Ecto neural progenitor cell (in vitro differentiated cells): Measurements from ENCODE around the gene CUL7.

Experiments used
- DNase-seq: peaks from one replicate; pipeline ENCODE4 v3.0.0-alpha.2; 2018; ENCODE audit warnings: low spot score

CUL7 gene

DNA sequence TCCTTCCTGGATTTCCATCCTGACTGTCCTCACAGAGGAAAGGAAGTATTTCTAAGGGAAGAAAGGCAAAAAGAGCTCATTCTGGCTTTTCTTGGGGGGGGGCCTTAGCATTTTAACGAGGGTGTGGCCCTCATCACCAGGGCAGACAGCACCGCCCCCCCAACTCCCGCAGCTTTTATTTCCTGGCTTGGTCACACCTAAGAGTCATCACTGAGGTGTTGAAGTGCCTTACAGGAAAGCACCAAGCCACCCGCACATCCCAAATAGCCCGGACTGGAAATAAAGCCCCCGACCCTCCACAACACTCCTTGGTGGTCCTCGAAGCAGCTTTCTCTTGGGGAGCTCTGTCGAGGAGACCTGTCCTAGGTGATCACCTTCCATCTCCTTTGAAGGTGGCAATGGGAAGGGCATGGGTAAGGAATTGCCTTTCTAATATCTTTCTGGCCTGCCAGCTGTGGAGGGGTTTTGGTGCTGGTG lies 23.7 kb upstream of the CUL7 start:
- no peak for DNase-seq

DNA sequence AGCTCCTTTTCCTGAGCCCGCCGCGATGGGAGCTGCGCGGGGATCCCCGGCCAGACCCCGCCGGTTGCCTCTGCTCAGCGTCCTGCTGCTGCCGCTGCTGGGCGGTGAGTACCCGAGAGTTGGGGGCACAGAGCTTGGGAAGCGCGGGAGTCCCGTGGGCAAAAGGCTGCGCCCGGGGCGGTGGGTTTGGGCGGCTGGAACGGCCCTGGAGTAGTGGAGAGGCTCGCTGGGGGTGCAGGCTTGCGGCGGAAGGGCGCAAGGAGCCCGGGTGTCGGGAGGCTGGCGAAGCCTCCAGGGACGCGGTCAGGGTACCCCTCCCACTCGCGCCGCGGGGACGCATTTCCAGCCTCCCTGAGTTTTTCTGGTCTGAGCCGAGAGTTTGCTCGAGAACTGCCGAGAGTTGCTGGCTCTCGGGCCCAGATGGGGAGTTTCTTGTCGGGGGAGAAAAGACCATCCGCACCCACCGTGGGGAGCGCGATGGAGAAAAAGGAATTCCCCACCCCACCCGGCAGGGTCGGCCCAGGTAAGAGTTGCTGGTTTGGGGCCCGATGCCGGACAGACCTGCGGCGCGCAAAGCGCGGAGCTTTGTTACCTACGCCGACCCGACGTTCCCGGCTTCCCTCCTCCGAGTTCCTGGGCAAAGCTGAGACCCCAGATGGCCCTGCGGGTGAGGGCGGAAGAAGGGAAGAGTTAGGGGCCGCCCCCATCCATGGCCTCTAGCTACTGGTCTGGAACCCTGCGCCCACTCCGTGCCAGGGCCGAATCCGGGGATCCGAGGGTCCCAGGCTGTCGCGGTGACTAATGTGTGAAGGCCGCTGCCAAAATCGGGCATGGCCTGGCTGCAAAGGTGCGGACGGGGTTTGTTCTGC lies 23.0 kb upstream of the CUL7 start:
- DNase-seq = peak; percentile 75

DNA sequence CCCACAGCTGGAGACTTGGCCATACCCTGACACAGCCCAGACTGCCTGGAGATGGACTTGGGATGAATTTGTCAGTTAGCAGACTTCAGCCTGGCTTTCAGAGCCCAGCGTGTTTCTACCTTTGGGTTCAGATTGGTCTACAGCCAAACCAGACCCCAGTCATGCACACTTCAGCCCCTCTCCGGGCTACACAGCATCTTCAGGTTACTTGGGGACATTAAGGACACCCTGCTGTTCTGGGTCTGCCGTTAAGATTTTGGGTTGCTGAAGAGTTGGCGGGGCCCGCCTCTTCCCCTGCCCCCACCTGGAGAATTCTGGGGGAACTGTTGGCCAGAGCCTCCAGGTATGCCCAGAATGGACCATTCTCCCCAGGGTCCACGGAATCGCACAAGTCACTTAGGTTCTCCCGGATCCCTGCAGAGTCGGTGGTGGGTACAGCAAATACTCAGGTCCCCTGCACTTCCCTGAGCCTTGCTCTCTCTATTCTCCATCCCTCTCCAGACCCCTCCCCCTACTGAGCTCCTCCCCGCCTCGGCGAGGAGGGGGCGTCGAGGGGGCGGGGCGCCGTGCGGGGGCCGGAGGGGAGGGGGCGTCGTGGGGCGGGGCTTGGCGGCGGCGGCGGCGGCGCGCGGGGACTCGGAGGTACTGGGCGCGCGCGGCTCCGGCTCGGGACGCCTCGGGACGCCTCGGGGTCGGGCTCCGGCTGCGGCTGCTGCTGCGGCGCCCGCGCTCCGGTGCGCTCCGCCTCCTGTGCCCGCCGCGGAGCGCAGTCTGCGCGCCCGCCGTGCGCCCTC lies 22.2 kb upstream of the CUL7 start, which contains the start of gene PTK7:
TSS of gene PTK7 (plus strand) at position 645 of the 794 bp plus-strand sequence. CDS start 175 bp downstream, outside the sequence.
- peak; percentile 93 for DNase-seq

DNA sequence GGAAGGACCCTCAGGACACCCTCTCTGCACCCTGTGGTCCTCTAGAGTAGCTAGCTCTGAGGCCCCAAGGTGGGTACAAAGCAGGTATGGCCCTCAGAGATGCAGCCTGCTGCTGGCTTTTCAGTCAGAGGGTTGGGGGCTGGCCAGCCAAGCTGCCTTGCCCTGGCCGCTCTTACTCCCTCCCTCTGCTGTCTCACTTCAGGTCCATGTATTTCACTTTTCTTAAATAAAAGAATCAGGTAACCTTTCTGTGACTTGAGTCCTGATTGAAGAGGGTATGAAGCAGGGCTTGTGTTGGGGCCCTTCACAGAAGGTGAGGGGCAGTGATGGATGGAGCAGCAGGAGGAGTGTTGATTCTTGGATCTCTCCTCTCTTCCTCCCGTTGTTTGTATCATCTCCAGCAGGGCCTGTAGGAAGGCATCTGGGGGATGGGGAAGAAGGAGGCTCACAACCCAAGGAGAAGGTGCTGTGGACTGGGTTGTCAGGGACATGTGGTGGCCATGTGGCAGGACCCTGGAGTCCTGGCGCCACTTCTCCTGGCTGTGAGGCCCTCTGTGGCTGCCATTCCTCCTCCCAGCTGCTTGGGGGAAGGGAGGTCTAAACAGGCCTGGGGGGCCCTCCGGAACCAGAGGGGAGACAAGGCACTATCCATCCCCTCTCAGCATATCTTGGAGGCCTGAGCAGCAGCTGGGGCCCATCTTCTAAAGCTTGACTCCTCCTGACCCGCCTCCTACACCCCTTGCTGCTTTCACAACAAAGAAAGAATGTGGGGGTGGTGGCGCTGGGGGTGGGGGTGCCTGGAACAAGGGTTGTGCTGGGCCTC lies 21.4 kb upstream of the CUL7 start:
- no peak for DNase-seq

DNA sequence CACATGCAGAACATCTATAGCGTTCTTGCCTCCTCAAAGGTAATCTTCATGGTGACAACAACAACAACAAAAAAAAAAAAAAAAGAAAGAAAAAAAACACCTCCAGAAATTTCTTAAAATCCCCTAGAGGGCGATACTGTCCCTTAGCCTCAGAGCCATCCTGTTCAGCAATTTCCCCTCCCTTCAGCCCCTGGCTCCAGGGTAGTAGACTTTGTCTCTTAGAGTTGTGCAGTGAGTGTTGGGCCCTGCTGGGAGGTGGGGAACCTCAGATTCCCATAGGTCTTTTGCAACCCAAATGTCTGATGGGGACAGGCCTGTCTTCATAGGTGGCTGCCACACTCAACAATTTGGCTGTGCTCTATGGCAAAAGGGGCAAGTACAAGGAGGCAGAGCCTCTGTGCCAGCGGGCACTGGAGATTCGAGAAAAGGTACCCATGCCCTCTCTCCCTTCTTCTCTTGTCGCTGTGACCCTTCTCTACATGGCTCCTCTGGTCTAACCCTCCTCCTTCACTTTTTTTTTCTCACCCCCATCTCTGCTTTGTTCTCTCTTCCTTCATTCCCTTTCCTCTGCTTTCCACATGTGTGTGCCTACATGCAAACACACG lies 16.5 kb upstream of the CUL7 start:
- DNase-seq = no peak

DNA sequence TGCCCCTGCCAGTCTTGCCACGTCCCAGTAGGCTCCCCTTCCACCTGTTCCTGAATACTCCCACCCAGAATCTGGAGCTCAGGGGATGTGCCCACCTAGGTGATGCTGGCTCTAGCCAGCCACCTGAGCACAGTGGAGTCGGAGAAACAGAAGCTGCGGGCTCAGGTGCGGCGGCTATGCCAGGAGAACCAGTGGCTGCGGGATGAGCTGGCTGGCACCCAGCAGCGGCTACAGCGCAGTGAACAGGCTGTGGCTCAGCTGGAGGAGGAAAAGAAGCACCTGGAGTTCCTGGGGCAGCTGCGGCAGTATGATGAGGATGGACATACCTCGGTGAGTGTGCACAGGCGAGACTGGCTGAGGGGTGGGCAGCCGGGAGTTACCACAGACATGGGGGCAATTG lies 9.2 kb upstream of the CUL7 start:
- DNase-seq = no peak

DNA sequence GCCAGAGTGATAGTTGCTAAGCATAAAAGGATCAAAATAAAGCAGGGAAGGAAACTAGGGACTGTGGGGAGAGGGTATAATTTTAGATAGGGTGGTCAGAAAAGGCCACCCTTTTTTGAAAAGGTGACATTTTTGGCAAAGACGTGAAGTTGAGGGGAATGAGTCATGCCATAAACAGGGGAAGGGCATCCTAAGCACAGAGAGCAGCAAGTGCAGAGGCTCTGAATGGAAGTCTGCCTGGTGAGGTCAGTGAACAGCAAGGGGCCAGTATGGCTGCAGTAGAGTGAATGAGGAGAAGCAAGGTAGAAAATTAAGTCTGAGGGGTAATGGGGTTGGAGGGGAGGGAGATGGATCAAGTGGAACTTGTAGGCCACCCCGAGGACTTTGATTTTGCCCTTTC lies 8.2 kb upstream of the CUL7 start:
- no peak for DNase-seq

DNA sequence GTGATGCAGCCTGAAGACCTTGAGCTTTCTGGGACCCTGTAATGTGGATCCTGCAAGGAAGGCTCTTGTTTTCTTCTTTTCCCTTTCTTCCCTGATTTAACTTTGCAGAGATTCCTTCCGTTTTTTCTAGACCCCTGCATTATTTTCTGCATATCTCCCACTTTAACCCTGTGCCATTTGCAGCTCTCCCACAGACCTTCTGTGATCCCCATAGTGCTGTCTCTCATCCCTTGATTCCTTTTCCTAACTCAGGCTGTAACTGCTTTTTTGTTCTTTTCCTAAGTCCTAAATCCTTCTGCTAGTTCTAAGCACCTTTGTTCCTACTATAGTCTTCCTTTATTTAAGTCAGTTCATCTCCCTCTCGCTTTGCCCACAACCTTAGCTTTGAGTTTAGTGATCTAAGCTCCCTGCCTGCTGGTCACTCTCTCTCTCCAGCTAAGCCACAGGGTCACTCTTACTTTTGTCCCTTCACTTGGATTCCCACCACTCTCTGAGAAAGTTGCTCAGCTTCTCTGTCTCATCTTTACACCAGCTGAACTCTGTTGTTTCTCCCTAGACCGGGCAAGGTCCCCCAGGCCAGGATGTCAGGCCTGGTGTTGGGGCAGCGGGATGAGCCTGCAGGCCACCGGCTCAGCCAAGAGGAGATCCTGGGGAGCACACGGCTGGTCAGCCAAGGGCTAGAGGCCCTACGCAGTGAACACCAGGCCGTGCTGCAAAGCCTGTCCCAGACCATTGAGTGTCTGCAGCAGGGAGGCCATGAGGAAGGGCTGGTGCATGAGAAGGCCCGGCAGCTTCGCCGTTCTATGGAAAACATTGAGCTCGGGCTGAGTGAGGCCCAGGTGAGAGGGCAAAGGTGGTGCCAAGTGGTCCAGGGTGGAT lies 7.3 kb upstream of the CUL7 start:
- no peak for DNase-seq

DNA sequence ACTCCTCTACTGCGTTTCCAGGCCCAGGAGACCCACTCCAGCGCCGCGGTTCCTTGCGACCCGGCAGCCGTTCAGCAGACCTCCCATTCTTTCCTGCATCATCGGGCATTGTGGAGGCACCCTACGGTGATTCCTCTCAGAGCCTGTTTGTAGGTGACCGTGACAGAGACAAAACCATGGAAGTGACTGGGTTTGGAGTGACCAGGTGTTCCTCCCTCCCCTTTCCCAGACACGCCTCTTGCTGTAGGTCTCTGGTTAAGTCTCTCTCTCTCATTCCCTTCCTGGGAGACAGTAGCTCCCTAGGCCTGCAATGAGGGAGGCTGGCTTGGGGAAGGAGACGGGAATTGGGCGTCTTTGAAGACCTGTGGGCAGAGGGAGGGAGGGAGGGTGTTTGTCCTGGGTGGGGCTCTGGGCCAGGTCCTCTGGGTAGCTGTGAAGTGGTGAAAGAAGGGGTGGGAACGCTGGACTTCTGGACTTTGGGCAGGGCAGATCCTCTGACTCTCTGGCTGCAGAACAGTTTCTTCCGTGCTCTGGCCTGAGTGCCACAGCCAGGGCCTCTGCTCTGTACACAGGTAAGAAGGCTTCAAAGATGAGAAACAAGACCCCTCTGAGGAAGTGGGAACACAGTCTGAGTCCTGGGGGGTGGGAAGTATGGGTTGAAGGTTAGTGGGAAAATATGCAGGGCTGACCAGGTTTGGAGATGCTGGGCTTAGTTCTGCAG lies 6.5 kb upstream of the CUL7 start:
- no peak for DNase-seq

DNA sequence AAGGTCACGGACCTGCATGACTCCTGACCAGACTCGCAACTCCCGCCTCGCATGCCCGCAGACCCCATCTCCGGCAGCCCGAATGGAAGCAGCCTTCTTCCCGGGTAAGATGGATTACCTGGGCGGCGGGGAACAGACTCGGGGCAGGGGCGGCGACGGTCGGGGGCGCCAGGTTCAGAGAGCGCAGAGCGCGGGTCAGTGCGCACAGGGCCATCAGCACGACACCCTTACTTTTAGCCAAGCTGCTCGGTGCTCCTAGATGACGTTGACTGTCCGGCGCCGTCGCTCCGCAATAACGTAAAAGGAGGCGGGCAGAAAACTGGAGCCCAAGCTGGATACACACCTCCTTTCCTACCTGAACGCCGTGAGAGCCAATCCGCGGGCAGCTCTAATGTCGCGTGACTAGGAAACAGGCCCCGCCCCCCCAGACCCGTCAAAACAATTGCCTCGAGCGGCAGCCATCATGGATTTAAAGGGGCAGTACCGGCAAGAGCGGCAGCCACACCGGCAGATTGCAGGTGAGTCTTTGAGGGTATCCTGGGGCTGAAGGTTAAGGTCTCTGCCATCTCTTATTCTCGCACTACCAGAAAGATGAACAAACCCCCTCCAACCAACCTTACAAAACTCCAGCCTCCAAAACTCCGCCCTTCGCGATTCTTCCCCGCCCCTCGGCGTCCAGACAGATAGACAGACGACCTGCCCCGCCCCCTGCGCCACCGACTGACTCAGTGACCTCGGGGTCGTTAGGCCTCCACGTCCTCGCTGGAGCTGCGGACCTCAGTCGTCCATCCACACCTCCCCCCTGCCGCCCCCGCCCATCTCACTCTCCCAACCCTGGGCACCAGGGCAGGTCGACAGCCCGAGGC lies 5.8 kb upstream of the CUL7 start, which contains the start of the genes KLC4 and MRPL2:
TSS of gene KLC4 (plus strand) at position 464 of the 866 bp plus-strand sequence. CDS start 1,705 bp downstream, outside the sequence.
TSS of gene MRPL2 (minus strand) at position 267 of the 866 bp plus-strand sequence. CDS start at position 214, 53 bp downstream.
- peak; percentile 99 for DNase-seq

DNA sequence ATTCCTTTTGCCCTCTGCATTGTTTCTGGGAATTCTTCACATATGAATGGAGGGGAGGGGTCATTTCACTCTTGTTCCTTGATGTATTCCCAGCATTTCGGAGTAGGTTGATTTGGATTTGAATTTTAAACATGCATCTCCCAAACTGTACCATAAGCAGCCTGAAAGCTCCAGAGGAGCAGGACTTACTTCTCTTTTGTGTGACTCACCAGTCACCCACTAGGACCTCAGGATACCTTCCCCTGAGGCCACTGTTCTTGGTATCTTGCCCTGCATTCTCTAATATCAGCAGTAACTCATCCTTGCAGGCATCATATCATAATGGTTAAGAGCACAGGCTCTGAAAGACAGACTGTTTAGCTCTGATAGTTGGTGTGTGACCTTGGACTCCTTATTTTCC lies 4.9 kb upstream of the CUL7 start:
- DNase-seq = no peak

DNA sequence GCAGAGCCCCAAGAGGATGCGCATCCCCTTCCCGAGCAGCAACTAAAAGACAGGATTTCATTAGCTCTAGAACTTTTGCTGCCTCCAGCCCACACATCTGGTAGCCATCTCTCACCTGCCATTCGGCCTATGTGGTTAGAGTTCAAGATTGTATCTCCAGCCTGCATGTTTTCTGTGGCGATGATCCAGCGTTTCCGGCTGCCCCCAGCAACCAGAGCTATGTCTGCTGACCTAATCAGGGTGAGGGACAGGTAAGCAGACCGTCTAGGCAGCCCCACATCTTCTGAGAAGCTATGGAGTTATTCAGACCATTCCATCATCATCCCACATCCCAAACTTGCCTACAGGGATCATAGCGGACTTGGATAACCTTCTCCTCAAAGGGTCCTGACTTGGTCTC lies 2.3 kb upstream of the CUL7 start:
- no peak for DNase-seq

DNA sequence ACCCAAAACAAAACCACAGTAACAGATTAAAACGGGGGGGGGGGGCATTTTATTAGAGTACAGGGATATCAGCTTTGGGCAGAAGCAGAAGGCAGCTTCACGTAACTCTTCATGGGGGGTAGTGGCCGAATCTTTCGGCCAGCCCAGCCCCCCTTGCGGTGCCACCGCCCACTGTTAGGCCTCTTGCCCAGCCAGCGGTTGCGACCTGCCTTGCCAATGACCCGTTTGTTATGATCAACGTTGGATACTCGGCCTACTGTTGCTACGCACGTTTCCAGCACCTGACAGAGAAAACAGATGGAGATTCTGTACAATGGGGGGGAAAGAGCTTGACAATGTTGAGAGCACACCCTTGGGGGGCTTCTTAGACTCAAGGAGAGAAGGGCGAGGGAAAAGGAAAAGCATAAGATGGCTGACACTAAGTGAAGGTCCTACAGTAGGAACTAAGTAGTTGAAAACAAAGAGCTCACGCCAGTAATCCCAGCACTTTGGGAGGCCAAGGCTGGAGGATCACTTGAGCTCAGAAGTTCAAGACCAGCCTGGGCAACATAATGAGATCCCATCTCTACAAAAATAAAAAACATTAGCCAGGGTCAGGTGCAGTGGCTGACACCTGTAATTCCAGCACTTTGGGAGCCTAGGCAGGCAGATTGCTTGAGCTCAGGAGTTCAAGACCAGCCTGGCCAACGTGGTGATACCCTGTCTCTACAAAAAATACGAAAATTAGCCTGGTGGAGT lies 724 bp upstream of the CUL7 start:
- DNase-seq = no peak

DNA sequence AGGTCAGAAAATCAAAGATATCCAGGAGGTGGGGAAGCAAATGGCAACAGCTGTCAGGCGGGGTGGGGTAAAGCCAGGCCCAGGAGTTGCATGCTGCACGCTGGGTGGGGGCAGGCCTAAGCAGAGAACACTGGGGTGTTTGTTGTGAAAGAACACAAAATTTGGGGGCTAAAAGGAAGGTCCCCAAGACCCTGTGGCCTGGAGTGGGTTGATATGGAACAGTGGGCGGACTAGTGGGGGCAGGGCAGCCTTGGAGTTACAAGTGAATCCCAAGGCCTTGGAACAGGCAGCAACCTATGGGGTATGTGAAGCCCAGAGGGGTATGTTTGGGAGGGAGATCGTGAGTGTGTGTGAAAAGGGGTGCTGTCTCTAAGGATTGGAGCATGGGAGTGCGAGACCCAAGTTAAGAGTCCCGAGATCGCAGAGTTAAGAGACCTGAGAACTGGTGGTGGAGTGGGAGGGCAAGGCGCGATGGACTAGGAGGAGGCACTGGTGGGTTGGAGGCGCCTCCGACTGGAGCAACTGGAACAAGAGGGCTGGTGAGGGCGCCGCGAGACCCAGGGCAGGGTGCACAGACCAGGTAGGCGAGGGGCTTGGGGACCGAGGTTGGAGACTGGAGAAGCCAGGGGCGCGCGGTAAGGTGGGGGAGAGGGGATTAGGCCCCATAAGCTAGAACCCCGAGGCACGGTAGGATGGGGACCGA lies 658 bp downstream of the CUL7 start:
- DNase-seq = peak; percentile 64

DNA sequence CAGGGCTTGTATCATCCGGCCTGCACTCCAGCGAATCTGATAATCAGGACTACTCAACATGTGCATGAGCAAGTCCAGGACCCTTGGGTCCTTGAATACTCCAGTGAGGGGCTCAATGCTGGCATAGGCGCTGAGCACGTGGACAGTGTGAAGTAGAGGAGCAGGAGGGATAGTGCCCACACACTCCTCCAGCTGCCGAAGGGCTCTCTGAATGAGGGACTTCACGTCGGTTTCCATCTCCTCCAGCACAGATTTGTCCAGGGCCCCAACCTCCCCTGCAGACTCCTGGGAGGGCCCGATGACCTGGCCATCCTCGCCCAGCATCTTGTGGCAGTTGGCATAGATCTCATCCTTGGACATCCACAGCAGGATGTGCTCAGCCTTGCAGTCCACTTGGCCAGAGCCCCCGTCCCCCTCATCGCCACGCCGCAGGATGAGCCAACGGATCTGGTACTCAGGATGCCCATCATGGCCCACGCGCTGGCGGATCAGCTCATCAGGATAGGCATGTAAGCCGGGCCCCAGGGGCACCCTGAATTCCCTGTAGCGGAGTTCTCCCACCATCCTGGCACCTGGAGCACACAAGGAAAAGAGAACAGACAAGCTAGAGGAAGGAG lies 1.3 kb downstream of the CUL7 start:
- DNase-seq = no peak

DNA sequence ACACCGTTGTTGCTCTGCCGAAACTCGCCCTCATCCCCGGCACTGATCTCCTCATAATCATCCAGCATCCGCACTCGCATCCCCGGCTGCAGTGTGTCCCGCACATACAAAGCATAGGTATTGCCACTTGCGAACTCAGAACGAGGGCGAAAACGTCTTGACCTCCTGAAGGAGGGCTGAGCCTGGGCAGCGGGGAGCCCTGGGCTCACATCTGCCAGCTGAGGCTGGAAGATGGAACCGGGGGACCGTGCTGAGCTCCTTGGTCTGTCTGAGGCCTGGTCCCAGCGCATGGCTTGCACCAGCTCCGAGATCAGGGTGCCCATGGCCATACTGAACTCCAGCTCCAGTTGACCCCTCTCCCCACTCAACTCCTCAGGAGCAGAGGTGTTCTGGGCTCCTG lies 2.7 kb downstream of the CUL7 start:
- DNase-seq = no peak

DNA sequence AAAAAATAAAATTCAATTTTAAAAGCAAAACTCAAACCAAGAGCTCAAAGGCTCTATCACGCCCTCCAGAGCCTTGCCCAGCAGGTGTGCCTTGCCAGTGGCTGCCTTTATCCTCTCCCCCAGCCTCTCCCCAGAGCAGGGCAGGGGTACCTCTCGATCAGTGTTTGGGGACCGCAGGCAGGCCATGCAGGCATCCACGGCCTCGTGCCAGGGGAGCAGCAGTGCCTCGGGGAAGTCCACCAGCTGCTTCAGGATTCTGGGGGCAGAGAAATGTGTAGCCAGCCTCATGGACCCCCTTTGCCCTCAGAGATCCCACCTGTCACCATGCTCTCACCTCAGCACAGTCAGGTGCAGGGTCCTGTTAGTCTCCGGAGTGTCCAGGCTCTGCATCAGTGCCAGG lies 5.7 kb downstream of the CUL7 start:
- no peak for DNase-seq
